ENCODE results near the gene PRDM2.
A peak's percentile ranks its signal among the peaks of the same experiment; 100 is the strongest.
"Not testable (repeated sequence)": the region's sequence is repeated elsewhere in the genome, so short reads cannot be mapped to it uniquely, and the experiment has no call there.

The PRDM2 gene, protein sequence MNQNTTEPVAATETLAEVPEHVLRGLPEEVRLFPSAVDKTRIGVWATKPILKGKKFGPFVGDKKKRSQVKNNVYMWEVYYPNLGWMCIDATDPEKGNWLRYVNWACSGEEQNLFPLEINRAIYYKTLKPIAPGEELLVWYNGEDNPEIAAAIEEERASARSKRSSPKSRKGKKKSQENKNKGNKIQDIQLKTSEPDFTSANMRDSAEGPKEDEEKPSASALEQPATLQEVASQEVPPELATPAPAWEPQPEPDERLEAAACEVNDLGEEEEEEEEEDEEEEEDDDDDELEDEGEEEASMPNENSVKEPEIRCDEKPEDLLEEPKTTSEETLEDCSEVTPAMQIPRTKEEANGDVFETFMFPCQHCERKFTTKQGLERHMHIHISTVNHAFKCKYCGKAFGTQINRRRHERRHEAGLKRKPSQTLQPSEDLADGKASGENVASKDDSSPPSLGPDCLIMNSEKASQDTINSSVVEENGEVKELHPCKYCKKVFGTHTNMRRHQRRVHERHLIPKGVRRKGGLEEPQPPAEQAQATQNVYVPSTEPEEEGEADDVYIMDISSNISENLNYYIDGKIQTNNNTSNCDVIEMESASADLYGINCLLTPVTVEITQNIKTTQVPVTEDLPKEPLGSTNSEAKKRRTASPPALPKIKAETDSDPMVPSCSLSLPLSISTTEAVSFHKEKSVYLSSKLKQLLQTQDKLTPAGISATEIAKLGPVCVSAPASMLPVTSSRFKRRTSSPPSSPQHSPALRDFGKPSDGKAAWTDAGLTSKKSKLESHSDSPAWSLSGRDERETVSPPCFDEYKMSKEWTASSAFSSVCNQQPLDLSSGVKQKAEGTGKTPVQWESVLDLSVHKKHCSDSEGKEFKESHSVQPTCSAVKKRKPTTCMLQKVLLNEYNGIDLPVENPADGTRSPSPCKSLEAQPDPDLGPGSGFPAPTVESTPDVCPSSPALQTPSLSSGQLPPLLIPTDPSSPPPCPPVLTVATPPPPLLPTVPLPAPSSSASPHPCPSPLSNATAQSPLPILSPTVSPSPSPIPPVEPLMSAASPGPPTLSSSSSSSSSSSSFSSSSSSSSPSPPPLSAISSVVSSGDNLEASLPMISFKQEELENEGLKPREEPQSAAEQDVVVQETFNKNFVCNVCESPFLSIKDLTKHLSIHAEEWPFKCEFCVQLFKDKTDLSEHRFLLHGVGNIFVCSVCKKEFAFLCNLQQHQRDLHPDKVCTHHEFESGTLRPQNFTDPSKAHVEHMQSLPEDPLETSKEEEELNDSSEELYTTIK (N-terminal part only)
- 129 to 243 reads per million in 2 donors for total RNA-seq

GRCh38 chr1:13699936-13700520 is at the start of gene PRDM2:
Gene PRDM2 (plus strand): TSS chr1:13700188. CDS start chr1:13715606, 15,418 bp downstream.
- DNase-seq: peak; percentile 41 to 77 (median 53)

DNA sequence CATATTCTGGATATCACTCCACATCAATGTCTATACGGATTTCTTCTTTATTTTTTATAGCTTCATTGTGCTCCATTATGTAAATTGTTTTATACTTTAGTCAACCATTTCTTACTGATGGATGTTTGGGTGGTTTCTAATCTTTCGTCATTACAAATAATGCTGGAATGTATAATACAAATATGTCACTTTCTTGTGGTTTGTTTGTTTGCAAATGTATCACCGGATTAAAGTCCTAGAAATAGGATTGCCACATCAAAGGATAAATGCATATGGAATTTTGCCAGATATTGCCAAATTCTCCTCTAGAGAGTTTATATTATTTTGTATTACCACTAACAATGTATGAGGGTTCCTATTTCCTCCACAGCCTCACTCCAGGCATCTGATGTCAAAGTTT is 48.7 kb upstream of the PRDM2 start:
- no peak for DNase-seq

- DNase-seq: no peak
Observed at GRCh38 chr1:13652238-13652637, 47.8 kb upstream of the PRDM2 start.

DNA sequence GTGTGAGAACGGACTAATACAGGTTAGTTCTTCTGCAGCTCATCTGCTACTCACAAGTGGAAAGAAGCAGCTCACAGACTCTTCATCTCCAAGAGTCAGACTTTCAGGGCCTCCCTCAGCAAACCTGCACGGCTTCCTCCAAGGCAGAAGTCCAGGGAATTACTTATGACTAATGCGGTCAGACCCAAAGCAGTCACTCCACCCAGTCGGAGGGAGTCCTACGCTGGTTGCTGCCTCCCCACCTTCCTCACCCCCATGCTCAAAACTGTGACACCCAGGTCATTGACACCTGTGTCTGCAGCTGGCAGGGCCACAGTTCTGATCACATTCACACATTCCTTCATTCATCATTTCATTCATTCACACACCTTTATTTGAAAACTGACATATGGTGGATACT is 38.4 kb upstream of the PRDM2 start:
- no peak for DNase-seq

- no peak for DNase-seq
Observed at GRCh38 chr1:13662493-13662892, 37.5 kb upstream of the PRDM2 start.

DNA sequence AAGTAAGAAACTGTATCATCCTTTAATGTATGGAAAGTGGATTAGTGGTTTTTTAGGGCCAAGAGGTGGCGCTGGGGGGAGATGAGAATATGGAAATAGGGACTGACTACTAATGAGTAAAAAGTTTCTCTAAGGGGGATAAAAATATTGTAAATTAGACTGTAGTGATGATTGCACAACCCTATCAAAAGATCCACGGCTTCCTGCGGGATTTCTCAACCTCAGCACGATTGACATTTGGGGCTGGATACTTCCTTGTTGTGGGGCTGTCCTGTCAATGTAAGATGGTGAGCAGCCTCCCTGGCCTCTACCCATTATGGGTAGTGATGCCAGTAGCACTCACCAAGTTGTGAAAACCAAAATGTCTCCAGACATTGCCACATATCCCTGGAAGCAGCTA is 36.0 kb upstream of the PRDM2 start:
- DNase-seq: no peak

DNA sequence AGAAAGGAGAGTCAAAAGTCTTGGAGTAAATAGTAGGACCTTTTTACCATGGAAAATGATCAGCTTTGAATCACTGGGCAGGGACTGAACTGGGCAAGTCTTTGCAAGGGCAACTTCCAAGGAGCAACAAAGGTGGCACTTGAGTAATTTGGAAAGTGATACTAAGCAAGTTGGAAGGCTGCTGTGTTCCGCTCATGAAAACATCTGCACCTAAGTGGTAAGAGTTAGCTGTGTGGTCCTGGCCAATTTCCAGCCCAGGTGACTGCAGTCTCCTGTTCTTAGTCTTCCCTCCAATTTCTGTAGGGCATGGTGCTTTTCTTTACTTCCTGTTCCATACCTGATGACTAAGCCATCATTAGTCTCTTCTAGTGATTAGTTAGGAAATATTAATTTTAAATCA is 35.5 kb upstream of the PRDM2 start:
- peak in 1 of 5 experiments; percentile 22 for DNase-seq

GRCh38 chr1:13666317-13666716 is 33.7 kb upstream of the PRDM2 start:
- DNase-seq: no peak

GRCh38 chr1:13667691-13668090 is 32.3 kb upstream of the PRDM2 start:
- DNase-seq: no peak

GRCh38 chr1:13674377-13674776 is 25.6 kb upstream of the PRDM2 start:
- no peak for DNase-seq

- DNase-seq: no peak
Observed at GRCh38 chr1:13675151-13675651, 24.8 kb upstream of the PRDM2 start.

DNA sequence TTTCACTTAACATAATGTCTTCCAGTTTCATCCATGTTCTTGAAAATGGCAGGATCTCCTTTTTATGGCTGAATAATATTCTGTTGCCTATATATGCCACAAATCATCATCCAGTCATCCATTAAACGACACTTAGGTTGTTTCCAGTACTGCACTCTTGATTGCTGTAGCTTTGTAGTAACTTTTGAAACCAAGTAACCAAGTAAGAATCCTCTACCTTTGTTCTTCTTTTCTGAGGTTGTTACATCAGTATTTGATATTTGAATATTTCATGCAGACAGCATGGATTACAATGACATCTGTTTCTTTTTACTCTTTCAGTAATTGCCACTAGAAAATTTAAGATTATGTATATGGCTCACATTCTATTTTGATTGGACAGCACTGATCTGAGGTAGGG is 22.1 kb upstream of the PRDM2 start:
- DNase-seq: no peak

DNA sequence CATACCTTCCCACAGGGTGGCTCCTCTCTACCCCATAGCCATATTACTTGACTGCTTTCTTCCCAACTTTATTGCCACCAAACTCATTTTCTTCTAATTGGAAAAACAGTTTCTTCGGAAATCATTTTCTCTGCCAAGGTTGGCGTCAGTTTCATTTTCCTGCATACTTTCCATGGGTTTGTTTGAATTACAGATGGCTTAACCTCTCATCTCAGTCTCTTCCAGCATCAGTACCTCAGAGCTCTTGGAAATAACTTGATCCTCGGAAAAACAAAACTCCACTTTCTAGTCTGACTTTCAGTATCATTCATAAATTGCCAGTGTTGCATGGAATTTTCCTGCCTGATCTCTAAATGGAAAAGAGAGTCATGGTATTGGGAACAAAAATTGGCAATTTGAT is 20.3 kb upstream of the PRDM2 start:
- no peak for DNase-seq

DNA sequence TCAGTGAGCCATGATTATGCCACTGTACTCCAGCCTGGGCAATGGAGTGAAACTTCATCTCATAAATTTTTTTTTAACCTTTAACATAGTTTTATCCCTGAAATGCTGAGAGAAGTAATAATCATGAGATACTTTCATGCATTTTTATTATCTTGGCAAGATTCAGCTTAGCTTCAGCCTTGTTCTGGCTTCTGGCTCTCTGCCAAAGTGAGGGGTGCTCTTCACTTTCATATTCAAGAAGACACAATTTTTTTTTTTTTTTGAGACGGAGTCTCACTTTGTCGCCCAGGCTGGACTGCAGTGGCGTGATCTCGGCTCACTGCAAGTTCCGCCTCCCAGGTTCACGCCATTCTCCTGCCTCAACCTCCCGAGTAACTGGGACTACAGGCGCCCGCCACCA is 19.4 kb upstream of the PRDM2 start:
- DNase-seq: not testable (repeated sequence)

DNA sequence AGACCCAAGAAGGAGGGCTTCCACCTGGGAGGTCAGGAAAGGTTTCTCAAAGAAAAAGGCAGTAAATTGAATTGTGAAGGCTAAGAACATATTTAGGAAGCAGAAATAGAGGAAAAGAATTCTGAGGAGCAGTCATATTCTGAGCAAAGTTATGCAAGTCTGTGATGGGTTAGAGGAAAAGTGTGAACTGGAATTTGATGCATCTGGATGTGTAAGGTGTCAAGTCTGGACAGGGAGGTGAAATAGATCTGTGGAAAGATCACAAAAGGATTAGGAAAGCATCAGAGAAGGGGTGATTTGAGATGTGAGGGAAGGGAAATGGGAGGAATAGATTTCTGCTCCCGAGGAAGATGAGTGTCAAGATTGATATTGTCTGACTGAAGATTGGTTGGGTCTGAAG is 18.1 kb upstream of the PRDM2 start:
- DNase-seq: no peak

GRCh38 chr1:13682444-13682843 is 17.5 kb upstream of the PRDM2 start:
- no peak for DNase-seq

- no peak for DNase-seq
Observed at GRCh38 chr1:13683206-13683605, 16.8 kb upstream of the PRDM2 start.

DNA sequence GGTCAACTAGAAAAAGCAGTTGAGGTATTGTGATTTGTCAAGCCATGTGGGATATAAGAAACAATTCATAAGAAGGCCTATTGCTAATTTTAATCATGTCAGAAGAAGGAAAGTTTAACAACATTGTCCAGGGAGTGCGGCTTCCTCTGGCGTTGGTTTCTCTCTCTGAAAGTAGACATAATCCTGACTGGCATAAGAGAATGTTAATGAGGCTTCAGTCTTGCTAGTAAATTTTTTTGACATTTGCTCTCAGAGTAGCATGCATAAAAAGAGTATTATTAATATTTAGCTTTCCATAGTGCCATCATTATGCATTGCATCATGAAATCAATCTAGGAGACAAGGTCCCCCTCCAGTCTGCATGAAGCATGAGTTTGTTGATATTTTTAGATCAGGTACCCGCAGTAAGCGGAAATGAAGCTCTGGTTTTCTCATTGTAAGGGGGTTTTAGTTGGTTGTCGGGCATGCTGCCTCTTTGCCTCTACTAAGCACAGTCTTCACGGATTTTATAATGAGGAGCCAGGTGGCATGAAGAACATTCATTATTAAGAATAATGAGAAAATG is 12.8 kb upstream of the PRDM2 start:
- DNase-seq: no peak

DNA sequence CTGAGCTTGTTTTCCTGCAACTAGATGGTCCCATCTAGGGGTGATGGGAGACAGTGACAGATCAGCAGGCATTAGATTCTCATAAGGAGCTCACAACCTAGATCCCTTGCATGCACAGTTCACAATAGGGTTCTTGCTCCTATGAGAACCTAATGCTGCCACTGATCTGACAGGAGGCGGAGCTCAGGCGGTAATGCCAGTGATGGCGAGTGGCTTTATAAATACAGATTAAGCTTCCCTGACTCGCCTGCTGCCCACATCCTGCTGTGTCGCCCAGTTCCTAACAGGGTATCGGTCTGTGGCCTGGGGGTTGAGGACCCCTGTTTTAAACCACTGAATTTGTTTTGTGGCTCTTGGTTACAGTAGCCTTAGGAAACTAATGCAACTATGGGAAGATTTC is 6.9 kb upstream of the PRDM2 start:
- peak in 1 of 5 experiments; percentile 13 for DNase-seq

- no peak for DNase-seq
Observed at GRCh38 chr1:13694886-13695684, 4.9 kb upstream of the PRDM2 start.

- peak in 1 of 5 experiments; percentile 22 for DNase-seq
Observed at GRCh38 chr1:13697738-13698137, 2.2 kb upstream of the PRDM2 start.

Data from T-helper 2 cell (primary cell).